Caco-2 (cell line): Measurements from ENCODE around the gene ZNF319. TPM values are rescaled to one million over a fixed set of nuclear protein-coding genes. Genes with fewer than 3 reads are reported as not detected.

Experiments used
- BruUV-seq: library from RNA; stranded (reverse); fragments of 400-500 nt; replicated peaks from 2 replicates; lab custom pipeline; 2021; lab: Mats Ljungman, UMichigan
- CTCF ChIA-PET: fragments of 300-600 bp; sonication (Branson Sonifier 250); formaldehyde crosslinking; loops from one replicate; lab custom pipeline; 2022; ENCODE audit warnings: antibody characterized with exemption; lab: Charles Lee
- POLR2A ChIA-PET: fragments of 300-600 bp; sonication (Branson Sonifier 250); formaldehyde crosslinking; loops from one replicate; lab custom pipeline; 2022; ENCODE audit warnings: antibody characterized with exemption; lab: Charles Lee
- DNase-seq, 2 experiments: peaks; one replicate each; pipeline versions ENCODE4 v3.0.0 to v3.0.0-alpha.2; 2020 to 2022
- H3K27me3 ChIP-seq: replicated peaks from 2 replicates; pipeline ENCODE4 v1.6.0; 2011; ENCODE audit warnings: low read length; ENCODE audit not compliant: control insufficient read depth, insufficient read depth
- H3K36me3 ChIP-seq: 2 replicates; pipeline ENCODE4 v1.5.1; 2011; ENCODE audit warnings: low read length; ENCODE audit not compliant: control insufficient read depth, insufficient read depth
- H3K4me1 ChIP-seq: fragments of 250-450 bp; sonication (Bioruptor Pico); 2 replicates; pipeline ENCODE4 v1.5.1; 2020; ENCODE audit warnings: mild to moderate bottlenecking
- H3K4me3 ChIP-seq: 2 replicates; pipeline ENCODE4 v1.5.1; 2011; ENCODE audit warnings: low read depth, mild to moderate bottlenecking, control low read depth, low read length
- H3K9me3 ChIP-seq: fragments of 250-450 bp; sonication (Bioruptor Pico); 2 replicates; pipeline ENCODE4 v1.5.1; 2020; ENCODE audit warnings: mild to moderate bottlenecking, moderate library complexity
- H3K27ac Mint-ChIP-seq: one replicate; pipeline ENCODE4 v1.8.0; 2022; ENCODE audit warnings: mixed read lengths; ENCODE audit not compliant: unreplicated experiment
- H3K27me3 Mint-ChIP-seq: one replicate; pipeline ENCODE4 v1.8.0; 2022; ENCODE audit warnings: mixed read lengths; ENCODE audit not compliant: insufficient read depth, unreplicated experiment
- H3K36me3 Mint-ChIP-seq: one replicate; pipeline ENCODE4 v1.8.0; 2022; ENCODE audit warnings: mild to moderate bottlenecking, mixed read lengths; ENCODE audit not compliant: insufficient read depth, unreplicated experiment
- H3K4me1 Mint-ChIP-seq: one replicate; pipeline ENCODE4 v1.8.0; 2022; ENCODE audit warnings: low read depth, mixed read lengths; ENCODE audit not compliant: unreplicated experiment
- H3K4me3 Mint-ChIP-seq: one replicate; pipeline ENCODE4 v1.8.0; 2022; ENCODE audit warnings: mild to moderate bottlenecking, moderate library complexity, mixed read lengths; ENCODE audit not compliant: unreplicated experiment
- H3K9me3 Mint-ChIP-seq: one replicate; pipeline ENCODE4 v1.8.0; 2022; ENCODE audit warnings: mixed read lengths; ENCODE audit not compliant: unreplicated experiment
- intact Hi-C: fragments of 100-400 bp; cut with micrococcal nuclease; formaldehyde crosslinking; loops from one replicate; pipeline ENCODE4 v1.10.0; 2022; ENCODE audit not compliant: unreplicated experiment
- total RNA-seq: library from RNA; stranded (reverse); gene quantifications from 2 replicates; pipeline ENCODE4 v1.2.3, GENCODE V29; 2022
- TF ChIP-seq, protein P1 (sequence below), 2 experiments: fragments of 200-600 bp in 1 of 2; IDR thresholded peaks; 1 replicate in 1 of 2; 2 replicates in 1 of 2; pipeline versions ENCODE4 v1.5.1 to v1.8.0; 2011 to 2022; ENCODE audit warnings: antibody characterized with exemption in 1 of 2, control low read depth in 1 of 2, inconsistent platforms in 1 of 2, low read depth in 1 of 2, low read length in 1 of 2, mild to moderate bottlenecking in 1 of 2, moderate library complexity in 1 of 2; ENCODE audit not compliant: insufficient read depth in 1 of 2, severe bottlenecking in 1 of 2, unreplicated experiment in 1 of 2

The ZNF319 gene
- total RNA-seq, 1 experiment from 2014 or later = 16.3 TPM

- H3K9me3 Mint-ChIP-seq = no peaks in the 10 kb centered on the region
- H3K27me3 Mint-ChIP-seq = no peaks in the 10 kb centered on the region
- CTCF ChIA-PET = no interaction called here
- BruUV-seq = no TSS peak
- no peaks in the 10 kb centered on the region for H3K36me3 ChIP-seq
- H3K4me3 ChIP-seq = no peak overlapping the region
- H3K9me3 ChIP-seq = no peaks in the 10 kb centered on the region
- 0 out of 2 replicates have a peak, but pooled peaks cover 1% of the 10 kb centered on the region for H3K27me3 ChIP-seq
- TF ChIP-seq, protein P1, sequence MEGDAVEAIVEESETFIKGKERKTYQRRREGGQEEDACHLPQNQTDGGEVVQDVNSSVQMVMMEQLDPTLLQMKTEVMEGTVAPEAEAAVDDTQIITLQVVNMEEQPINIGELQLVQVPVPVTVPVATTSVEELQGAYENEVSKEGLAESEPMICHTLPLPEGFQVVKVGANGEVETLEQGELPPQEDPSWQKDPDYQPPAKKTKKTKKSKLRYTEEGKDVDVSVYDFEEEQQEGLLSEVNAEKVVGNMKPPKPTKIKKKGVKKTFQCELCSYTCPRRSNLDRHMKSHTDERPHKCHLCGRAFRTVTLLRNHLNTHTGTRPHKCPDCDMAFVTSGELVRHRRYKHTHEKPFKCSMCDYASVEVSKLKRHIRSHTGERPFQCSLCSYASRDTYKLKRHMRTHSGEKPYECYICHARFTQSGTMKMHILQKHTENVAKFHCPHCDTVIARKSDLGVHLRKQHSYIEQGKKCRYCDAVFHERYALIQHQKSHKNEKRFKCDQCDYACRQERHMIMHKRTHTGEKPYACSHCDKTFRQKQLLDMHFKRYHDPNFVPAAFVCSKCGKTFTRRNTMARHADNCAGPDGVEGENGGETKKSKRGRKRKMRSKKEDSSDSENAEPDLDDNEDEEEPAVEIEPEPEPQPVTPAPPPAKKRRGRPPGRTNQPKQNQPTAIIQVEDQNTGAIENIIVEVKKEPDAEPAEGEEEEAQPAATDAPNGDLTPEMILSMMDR (IDR thresholded peaks at IDR 0.05; ENCODE audit: insufficient read depth in 1 of 2, low read depth in 1 of 2, low read length in 1 of 2, severe bottlenecking in 1 of 2, unreplicated experiment in 1 of 2) = no peak
- no peak for DNase-seq
- H3K4me1 Mint-ChIP-seq = no peaks in the 10 kb centered on the region
- no peaks in the 10 kb centered on the region for H3K36me3 Mint-ChIP-seq
- POLR2A ChIA-PET = interaction anchor here (0.7 kb wide), 1 partner anchor 78 kb away, joined by 3 read pairs; no protein-coding TSS in a partner anchor
- intact Hi-C loops = no loop called here
- no peaks in the 10 kb centered on the region for H3K4me1 ChIP-seq
- no peak overlapping the region for H3K4me3 Mint-ChIP-seq
- H3K27ac Mint-ChIP-seq = no peak overlapping the region
Observed at GRCh38 chr16:57947261-57947660, 53.2 kb downstream of the ZNF319 start.

DNA sequence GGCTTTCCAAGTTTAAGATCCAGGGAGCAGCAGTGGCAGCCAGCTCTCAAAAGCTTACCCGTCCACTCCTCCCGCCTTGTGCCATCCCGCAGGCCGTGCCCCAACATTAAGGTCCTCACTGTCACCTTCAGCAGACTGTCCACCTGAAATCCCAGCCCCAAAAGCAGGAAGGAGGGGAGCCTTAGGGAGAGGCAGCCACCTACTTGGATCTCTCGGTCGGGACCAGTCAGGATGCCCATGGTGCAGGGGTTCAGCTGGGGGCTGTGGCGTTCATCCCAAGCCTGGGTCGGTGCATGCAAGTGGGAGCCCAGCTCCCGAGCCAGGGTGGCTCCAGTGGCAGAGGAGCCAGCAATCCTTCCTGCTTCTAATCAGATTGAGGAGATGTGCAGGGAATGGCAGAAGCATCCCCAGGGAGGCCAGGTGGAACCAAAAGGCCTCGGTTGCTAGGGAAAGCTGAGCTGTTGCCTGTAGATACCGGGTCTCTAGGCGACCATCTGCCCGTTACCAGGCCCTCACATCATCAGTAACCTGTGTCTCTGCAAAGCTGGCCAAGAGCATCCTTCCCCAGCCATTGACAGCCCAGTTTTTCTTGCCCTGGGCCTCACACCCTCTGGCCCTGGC, 54.2 kb downstream of the ZNF319 start:
- Mint-ChIP-seq H3K36me3 (no peaks in the 10 kb centered on the region), H3K9me3 (no peaks in the 10 kb centered on the region), H3K27ac (no peak overlapping the region), H3K4me1 (no peaks in the 10 kb centered on the region), H3K27me3 (peaks cover 3% of the 10 kb centered on the region), H3K4me3 (no peak overlapping the region)
- no peak for DNase-seq
- TF ChIP-seq, protein P1 (IDR thresholded peaks at IDR 0.05; ENCODE audit: insufficient read depth in 1 of 2, low read depth in 1 of 2, low read length in 1 of 2, severe bottlenecking in 1 of 2, unreplicated experiment in 1 of 2) = no peak
- POLR2A ChIA-PET = no interaction called here
- Histone ChIP-seq H3K4me3 (no peak overlapping the region), H3K27me3 (0 out of 2 replicates have a peak, but pooled peaks cover 1% of the 10 kb centered on the region), H3K4me1 (no peaks in the 10 kb centered on the region), H3K9me3 (no peaks in the 10 kb centered on the region), H3K36me3 (no peaks in the 10 kb centered on the region)
- CTCF ChIA-PET = no interaction called here
- intact Hi-C loops = no loop called here
- BruUV-seq = no TSS peak

DNA sequence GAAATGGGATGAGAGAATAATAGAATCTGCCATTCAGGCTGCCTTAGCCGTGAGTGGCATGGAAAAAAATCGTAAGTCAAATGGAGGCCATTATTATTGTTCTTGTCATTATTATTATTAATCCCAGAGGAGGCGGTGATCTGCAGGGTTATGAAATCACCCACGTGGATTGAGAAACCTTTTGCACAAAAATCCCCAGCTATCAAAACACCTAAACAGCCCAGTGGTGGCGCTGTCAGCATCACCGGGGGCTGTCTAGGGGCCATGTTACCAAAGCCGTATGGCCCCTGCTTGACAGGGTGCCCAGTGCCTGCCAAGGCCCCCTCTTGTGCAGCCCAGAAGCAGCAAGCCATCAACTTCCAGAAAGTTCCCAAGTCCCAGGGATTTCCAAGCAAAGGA, 54.7 kb downstream of the ZNF319 start:
- Histone ChIP-seq H3K36me3 (no peaks in the 10 kb centered on the region), H3K9me3 (no peaks in the 10 kb centered on the region), H3K4me3 (no peak overlapping the region), H3K27me3 (0 out of 2 replicates have a peak, but pooled peaks cover 1% of the 10 kb centered on the region), H3K4me1 (no peaks in the 10 kb centered on the region)
- Mint-ChIP-seq H3K36me3 (no peaks in the 10 kb centered on the region), H3K9me3 (no peaks in the 10 kb centered on the region), H3K27me3 (peaks cover 3% of the 10 kb centered on the region), H3K4me1 (no peaks in the 10 kb centered on the region), H3K4me3 (no peak overlapping the region), H3K27ac (no peak overlapping the region)
- no TSS peak for BruUV-seq
- TF ChIP-seq, protein P1 (IDR thresholded peaks at IDR 0.05; ENCODE audit: insufficient read depth in 1 of 2, low read depth in 1 of 2, low read length in 1 of 2, severe bottlenecking in 1 of 2, unreplicated experiment in 1 of 2) = peak in 1 of 2 experiments; percentile 10
- POLR2A ChIA-PET = no interaction called here
- intact Hi-C loops = no loop called here
- peak in 1 of 2 experiments; percentile 37 for DNase-seq
- CTCF ChIA-PET = interaction anchor here (0.6 to 0.9 kb wide), 3 partner anchors 9 to 40 kb away, joined by 3 to 6 read pairs (median 3); no protein-coding TSS in a partner anchor
